WTC11 (cell line): ENCODE results near the gene SLC29A3.

Source experiments
- ATF2 ChIP-seq: sonication (generic); formaldehyde crosslinking; IDR thresholded peaks from 2 replicates; pipeline ENCODE4 v1.8.1; 2022; ENCODE audit warnings: low read depth, missing genetic modification reagents, borderline replicate concordance
- CTCF ChIP-seq: fragments of 200-600 bp; IDR thresholded peaks from 2 replicates; pipeline ENCODE4 v1.8.0; 2022; ENCODE audit warnings: antibody characterized with exemption
- E2F4 ChIP-seq: sonication (generic); formaldehyde crosslinking; IDR thresholded peaks from 2 replicates; pipeline ENCODE4 v1.8.1; 2022; ENCODE audit warnings: low read depth, mild to moderate bottlenecking, moderate library complexity, missing genetic modification reagents, borderline replicate concordance
- GTF2I ChIP-seq: fragments of 250-450 bp; sonication (Bioruptor Pico); conservative IDR thresholded peaks from 2 replicates; pipeline ENCODE4 v1.4.0; 2021; ENCODE audit warnings: mild to moderate bottlenecking
- JUN ChIP-seq: sonication (generic); formaldehyde crosslinking; IDR thresholded peaks from 2 replicates; pipeline ENCODE4 v1.8.0; 2023; ENCODE audit warnings: mild to moderate bottlenecking, missing genetic modification reagents
- NFATC4 ChIP-seq: fragments of 250-450 bp; sonication (Bioruptor Pico); IDR thresholded peaks from 2 replicates; pipeline ENCODE4 v1.9.0; 2021; ENCODE audit warnings: mild to moderate bottlenecking
- USF2 ChIP-seq: sonication (generic); formaldehyde crosslinking; IDR thresholded peaks from 2 replicates; pipeline ENCODE4 v1.8.1; 2023; ENCODE audit warnings: mild to moderate bottlenecking, missing genetic modification reagents, moderate library complexity
- ZNF423 ChIP-seq: fragments of 250-450 bp; sonication (Bioruptor Pico); IDR thresholded peaks from 2 replicates; pipeline ENCODE4 v2.1.2; 2022; ENCODE audit warnings: mild to moderate bottlenecking, moderate library complexity

GRCh38 chr10:71283410-71283809, 35.6 kb upstream of the SLC29A3 start:
- TF ChIP-seq USF2 (CRISPR knock-in tag) (no peak), ZNF423 (CRISPR knock-in tag) (no peak), CTCF (no peak), GTF2I (CRISPR knock-in tag) (no peak), E2F4 (CRISPR knock-in tag) (no peak), ATF2 (CRISPR knock-in tag) (no peak), JUN (CRISPR knock-in tag) (no peak), NFATC4 (CRISPR knock-in tag) (no peak)
